Measurements from ENCODE around the gene TTC22.

Gene TTC22

GRCh38 chr1:54833121-54833520 lies 32.0 kb upstream of the TTC22 start:
- no peak for DNase-seq

DNA sequence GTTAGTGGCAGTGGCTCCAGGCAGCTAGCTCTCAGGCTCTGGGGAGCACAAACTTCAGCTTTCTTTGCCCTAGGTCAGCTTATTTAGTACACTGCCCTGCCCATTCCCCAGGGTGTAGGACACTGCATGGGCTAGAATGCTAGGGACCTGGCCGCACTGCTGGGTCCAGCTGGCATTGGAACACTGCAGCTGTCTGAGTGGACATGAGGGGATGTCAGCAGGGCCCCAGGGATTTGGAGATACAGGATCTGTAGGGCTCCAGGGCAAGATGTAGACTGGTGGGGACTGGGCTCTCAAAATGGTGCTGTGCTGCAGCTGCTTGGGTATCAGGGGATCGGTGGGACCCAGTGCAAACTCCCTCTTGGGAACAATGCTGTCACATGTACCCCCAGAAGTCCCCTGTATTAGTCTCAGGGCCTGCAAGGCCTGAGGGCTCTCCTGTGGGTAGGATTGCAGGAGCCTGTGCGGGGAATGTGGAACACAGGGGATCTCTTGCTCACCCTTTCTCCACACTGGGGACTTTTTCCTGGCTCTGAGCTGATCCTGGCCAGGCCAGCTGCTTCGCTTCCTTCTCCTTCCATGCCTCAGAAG lies 25.2 kb upstream of the TTC22 start:
- no peak for DNase-seq

- no peak for DNase-seq
These were observed 24.6 kb upstream of the TTC22 start for GRCh38 chr1:54825696-54826095.

- DNase-seq: no peak
These were observed 22.5 kb upstream of the TTC22 start for GRCh38 chr1:54823670-54824069.

DNA sequence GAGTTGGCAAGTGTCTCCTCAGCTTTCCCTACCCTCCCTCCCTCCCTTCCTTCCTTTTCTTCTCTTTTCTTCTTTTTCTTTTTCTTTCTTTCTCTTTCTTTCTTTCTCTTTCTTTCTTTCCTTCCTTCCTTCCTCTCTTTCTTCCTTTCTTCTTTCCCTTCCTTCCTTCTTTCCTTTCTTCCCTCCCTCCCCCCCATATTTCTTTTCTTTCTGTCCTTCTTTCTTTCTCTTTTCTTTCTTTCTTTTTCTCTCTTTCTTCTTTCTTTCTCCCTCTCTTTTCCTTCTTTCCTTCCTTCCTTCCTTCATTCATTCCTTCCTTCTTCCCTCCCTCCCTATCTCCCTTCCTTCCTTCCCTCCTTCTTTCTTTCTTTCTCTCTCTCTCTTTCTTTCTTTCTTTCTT lies 18.6 kb upstream of the TTC22 start:
- no peak for DNase-seq

DNA sequence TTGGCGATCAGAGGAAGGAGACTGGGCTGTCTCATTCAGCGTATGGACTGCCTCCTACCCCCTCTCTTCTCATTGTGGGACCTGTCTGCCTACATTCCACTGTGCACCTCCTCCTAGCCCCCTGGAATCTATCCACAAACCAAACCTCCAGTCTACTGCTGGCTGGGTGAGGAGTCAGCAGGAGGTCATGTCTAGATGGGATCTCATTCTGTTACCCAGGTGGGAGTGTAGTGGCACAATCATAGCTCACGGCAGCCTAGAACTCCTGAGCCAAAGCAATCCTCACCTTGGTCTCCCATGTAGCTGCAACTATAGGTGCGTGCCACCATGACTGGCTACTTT lies 18.0 kb upstream of the TTC22 start:
- no peak for DNase-seq

GRCh38 chr1:54818461-54819194 lies 17.5 kb upstream of the TTC22 start:
- DNase-seq: no peak

GRCh38 chr1:54816951-54817350 lies 15.8 kb upstream of the TTC22 start:
- no peak for DNase-seq

- DNase-seq: no peak
These were observed 15.0 kb upstream of the TTC22 start for GRCh38 chr1:54816130-54816529.

GRCh38 chr1:54815086-54815876 lies 14.2 kb upstream of the TTC22 start:
- DNase-seq: no peak

DNA sequence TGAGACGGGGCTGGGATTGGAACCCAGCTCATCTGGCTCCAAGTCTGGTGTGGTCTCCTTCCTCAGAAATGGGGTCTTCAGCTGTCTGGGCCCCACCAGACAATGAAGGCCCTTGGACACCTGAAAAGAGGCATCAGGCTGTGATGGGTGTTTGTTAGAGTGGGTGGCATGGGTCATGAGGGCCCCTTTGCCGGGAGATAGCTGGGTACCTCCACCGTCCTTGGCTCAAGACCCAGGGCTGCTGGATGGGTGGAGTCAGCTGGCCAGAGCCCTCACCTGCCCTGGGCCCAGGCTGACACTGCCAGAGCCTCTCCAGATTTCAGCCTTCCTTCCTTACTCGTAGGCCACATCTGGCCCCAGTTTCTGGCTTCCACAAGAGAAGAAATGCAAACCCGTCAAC lies 13.4 kb upstream of the TTC22 start:
- DNase-seq: no peak

DNA sequence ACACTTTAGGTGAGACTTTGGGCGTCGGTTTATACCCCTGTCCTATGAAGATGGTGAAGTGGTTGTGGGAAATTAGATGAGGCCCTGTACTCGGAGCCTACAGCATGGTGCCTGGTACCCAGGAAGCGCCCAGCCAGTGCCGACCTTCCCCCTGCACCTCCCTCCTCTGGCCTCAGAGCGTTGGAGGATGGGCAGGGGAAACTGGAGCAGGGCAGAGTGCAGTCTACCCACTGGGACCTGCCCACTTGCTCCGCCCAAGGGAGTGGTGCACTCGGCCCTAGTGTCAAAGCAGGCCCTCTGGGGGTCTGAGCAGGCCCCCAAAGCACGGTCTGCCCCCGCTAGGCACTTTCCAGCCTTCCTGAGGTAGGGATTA lies 13.0 kb upstream of the TTC22 start:
- no peak for DNase-seq

DNA sequence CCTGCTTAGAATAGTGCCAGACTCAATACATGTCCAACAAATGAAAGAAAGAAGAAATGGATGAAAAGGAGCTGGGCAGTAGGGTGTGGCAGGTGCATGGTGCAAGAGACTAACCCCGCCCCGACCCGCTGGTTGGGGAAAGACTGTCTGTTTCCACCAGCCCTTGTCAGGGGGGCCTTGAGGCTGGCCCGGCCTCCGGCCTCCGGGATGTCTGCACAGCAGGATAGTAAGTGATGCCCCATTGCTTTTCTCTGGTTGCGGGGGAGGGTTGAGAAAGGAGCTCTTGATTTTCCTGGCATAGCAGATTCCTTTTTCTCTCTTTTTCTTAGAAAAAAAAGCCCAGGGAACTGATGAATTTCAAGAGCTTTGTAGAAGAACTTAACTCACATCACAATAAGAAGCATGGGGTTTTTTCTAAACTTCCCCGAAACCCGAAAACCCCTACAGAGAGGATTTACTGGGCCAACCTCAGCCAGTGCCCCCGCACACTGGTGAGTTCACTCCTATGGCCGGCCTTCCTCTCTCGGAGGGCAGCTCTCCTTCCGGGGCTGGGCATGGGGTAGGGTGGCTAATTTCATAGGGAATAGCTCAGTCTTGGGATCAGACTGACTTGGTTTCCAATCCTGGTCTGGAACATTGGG lies 12.5 kb upstream of the TTC22 start:
- DNase-seq: no peak

GRCh38 chr1:54812801-54813484 lies 11.8 kb upstream of the TTC22 start:
- no peak for DNase-seq

DNA sequence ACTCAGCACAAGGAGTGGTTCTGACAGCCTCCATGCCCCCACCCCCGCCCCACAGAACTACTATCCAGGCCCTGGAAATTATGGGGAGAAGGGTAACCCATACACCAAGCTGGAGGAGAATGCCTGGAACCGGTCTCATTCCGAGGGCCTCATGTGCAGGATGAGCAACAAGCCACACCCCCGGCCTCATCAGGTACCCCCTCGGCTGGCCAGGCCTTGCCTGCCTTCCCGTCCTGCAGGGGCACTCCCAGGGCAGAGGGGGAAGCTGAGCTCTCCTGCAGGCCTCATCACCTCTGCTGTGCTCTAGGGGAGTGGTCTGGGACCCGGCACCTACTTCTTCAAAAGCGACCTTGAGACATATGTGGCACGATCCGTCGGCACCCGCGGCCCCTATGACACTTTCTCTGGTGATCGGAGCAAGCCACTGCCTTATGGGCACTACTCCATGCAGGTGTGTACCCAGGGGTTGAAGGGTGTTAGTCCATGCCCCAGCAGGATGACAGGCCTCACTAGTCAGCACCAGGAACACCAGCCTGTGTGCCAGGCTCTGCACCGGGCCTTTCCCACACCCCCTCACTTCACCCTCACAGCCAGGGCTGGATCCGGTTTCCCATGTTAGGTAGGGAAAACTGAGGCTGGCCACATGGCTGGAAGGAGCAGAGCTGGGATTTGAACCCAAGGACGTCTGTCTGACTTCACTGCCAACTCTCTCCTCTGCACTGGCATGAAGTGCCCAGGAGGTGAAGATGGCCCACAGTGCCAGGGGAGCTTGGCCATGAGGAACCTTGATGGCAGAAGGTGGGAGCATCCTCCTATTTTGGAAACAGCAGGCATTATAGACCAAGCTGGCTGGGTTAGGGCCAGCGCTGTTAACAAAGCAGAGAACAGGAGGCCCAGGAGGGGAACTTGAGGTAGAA lies 10.9 kb upstream of the TTC22 start:
- DNase-seq: no peak

DNA sequence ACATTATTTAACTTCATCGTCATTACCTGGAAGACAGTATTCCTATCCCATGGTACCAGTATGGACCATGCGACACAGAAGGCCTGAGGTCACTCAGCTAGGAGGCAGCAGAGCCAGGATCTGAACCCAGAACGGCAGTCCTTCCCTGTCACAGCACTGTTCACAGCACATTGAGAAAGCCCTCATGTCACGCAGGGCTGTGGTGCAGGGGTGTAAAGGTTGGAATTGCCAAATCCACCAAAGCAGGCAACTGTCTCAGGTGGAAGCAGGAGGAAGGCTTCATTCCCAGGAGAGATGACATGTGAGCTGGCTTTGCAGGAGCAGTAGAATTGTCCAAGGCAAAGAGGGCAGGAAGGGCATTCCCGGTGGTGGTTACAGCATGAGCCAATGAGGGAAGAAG lies 9.9 kb upstream of the TTC22 start:
- DNase-seq: no peak

- peak; percentile 49 to 67 for DNase-seq
These were observed 9.2 kb upstream of the TTC22 start for GRCh38 chr1:54810153-54810942.

- no peak for DNase-seq
These were observed 8.5 kb upstream of the TTC22 start for GRCh38 chr1:54809496-54810074.

DNA sequence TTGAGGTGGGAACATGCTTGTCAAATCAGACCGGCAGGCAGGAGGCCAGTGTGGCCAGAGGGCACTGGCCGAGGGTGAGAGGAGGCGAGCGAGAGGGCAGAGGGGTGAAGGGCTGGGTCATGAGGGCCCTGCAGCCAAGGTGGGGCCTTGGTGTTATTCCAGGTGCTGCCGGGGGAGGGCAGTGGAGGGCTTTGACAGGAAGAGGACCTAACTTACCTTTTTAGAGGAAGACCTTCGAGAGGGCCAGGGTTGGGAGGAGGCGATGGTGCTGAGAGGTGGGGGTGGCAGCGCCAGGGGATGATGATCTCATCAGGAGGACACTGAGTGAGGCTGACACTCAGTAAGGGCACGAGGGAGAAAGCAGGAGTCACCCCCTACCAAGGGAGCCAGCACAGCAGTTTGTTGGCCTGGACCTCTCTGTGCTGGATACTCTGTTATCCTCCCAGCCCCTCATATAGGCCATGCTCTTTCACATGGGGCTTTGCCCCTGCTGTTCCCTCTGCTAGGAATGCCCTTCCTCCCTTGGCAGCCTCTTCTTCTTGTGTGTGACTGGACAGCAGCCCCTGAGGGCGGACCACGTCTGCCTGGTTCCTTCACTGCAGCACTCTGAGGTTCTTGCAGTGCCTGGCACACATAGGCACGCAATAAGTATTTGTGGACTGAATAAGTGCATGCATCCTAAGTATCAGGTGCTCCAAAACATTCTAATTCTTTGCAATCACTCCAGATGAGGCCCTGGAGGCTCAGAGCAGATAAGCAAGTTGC lies 7.5 kb upstream of the TTC22 start:
- DNase-seq: no peak

- DNase-seq: no peak
These were observed 6.6 kb upstream of the TTC22 start for GRCh38 chr1:54807756-54808155.

All from stimulated activated CD4-positive, alpha-beta T cell treated with anti-CD3 and anti-CD28 coated beads, Interleukin-4, amount 100 ng/mL, for 4 hours (primary cell).